Trophoblast cell (in vitro differentiated cells and primary cell): ENCODE data around the gene SPACA4.
A peak's percentile ranks its signal among the peaks of the same experiment; 100 is the strongest.

Experiments
- DNase-seq, 2 donors: peaks; one replicate each; pipeline ENCODE4 v3.0.0-alpha.2; 2016
- H2AFZ ChIP-seq: 2 replicates; pipeline ENCODE4 v1.6.1; 2013; ENCODE audit warnings: low read length, moderate library complexity, mild to moderate bottlenecking; ENCODE audit not compliant: insufficient read depth, poor library complexity
- H2AK5ac ChIP-seq: 2 replicates; pipeline ENCODE4 v1.6.1; 2013; ENCODE audit warnings: mild to moderate bottlenecking, low read length
- H2BK120ac ChIP-seq: 2 replicates; pipeline ENCODE4 v1.6.1; 2013; ENCODE audit warnings: low read length, mild to moderate bottlenecking, moderate library complexity; ENCODE audit not compliant: insufficient read depth, poor library complexity
- H2BK12ac ChIP-seq: 2 replicates; pipeline ENCODE4 v1.6.1; 2013; ENCODE audit warnings: mild to moderate bottlenecking, low read length, moderate library complexity
- H2BK5ac ChIP-seq: 2 replicates; pipeline ENCODE4 v1.6.1; 2013; ENCODE audit warnings: low read length, low read depth, moderate library complexity, mild to moderate bottlenecking; ENCODE audit not compliant: poor library complexity
- H3K14ac ChIP-seq: 2 replicates; pipeline ENCODE4 v1.6.1; 2013; ENCODE audit warnings: mild to moderate bottlenecking, low read length
- H3K18ac ChIP-seq: 2 replicates; pipeline ENCODE4 v1.6.1; 2013; ENCODE audit warnings: mild to moderate bottlenecking, low read length
- H3K23ac ChIP-seq: 2 replicates; pipeline ENCODE4 v1.6.1; 2013; ENCODE audit warnings: low read length
- H3K27ac ChIP-seq: 2 replicates; pipeline ENCODE4 v1.5.1; 2013; ENCODE audit warnings: low read depth, mild to moderate bottlenecking, inconsistent platforms, low read length, moderate library complexity
- H3K27me3 ChIP-seq: 2 replicates; pipeline ENCODE4 v1.6.1; 2013; ENCODE audit warnings: inconsistent platforms, mild to moderate bottlenecking, low read length, moderate library complexity; ENCODE audit not compliant: insufficient read depth
- H3K36me3 ChIP-seq, 2 experiments: 1 replicate in 1 of 2; 2 replicates in 1 of 2; pipeline ENCODE4 v1.6.1; 2013; ENCODE audit warnings: low read length in 2 of 2, mild to moderate bottlenecking in 2 of 2, moderate library complexity in 1 of 2; ENCODE audit not compliant: insufficient read depth in 2 of 2, control insufficient read depth in 1 of 2
- H3K4ac ChIP-seq: 2 replicates; pipeline ENCODE4 v1.6.1; 2013; ENCODE audit warnings: low read depth, mild to moderate bottlenecking, low read length, moderate library complexity
- H3K4me1 ChIP-seq, 2 experiments: 1 replicate in 1 of 2; 2 replicates in 1 of 2; pipeline ENCODE4 v1.6.1; 2013; ENCODE audit warnings: low read length in 2 of 2, mild to moderate bottlenecking in 2 of 2, moderate library complexity in 1 of 2; ENCODE audit not compliant: insufficient read depth in 2 of 2, control insufficient read depth in 1 of 2
- H3K4me2 ChIP-seq: 2 replicates; pipeline ENCODE4 v1.6.1; 2013; ENCODE audit warnings: inconsistent platforms, mild to moderate bottlenecking, low read length, moderate library complexity
- H3K4me3 ChIP-seq: 2 replicates; pipeline ENCODE4 v1.5.1; 2013; ENCODE audit warnings: mild to moderate bottlenecking, low read depth, low read length, inconsistent platforms
- H3K79me1 ChIP-seq: one replicate; pipeline ENCODE4 v1.6.1; 2013; ENCODE audit warnings: low read length
- H3K79me2 ChIP-seq: 2 replicates; pipeline ENCODE4 v1.6.1; 2013; ENCODE audit warnings: low read length, mild to moderate bottlenecking; ENCODE audit not compliant: control insufficient read depth, insufficient read depth, poor library complexity
- H3K9ac ChIP-seq: 2 replicates; pipeline ENCODE4 v1.6.1; 2013; ENCODE audit warnings: mild to moderate bottlenecking, low read length
- H3K9me3 ChIP-seq: 2 replicates; pipeline ENCODE4 v1.6.1; 2013; ENCODE audit warnings: low read depth, mild to moderate bottlenecking, control low read depth, inconsistent platforms, low read length; ENCODE audit not compliant: insufficient read depth
- H4K12ac ChIP-seq: 2 replicates; pipeline ENCODE4 v1.6.1; 2013; ENCODE audit warnings: low read depth, mild to moderate bottlenecking, low read length, moderate library complexity
- H4K8ac ChIP-seq: 2 replicates; pipeline ENCODE4 v1.6.1; 2013; ENCODE audit warnings: low read depth, mild to moderate bottlenecking, low read length, moderate library complexity
- H4K91ac ChIP-seq: one replicate; pipeline ENCODE4 v1.6.1; 2013; ENCODE audit warnings: low read depth, mild to moderate bottlenecking, low read length, moderate library complexity
- WGBS: extraction: QIAGEN DNeasy Blood & Tissue Kit; methylation state at CpG from one replicate; pipeline ENCODE4 v1.1.7; 2013; ENCODE audit warnings: missing lambda C conversion rate; ENCODE audit not compliant: insufficient read length, insufficient coverage; ENCODE audit errors: extremely low coverage; 5-methylcytosine and 5-hydroxymethylcytosine counted together

The SPACA4 gene

DNA sequence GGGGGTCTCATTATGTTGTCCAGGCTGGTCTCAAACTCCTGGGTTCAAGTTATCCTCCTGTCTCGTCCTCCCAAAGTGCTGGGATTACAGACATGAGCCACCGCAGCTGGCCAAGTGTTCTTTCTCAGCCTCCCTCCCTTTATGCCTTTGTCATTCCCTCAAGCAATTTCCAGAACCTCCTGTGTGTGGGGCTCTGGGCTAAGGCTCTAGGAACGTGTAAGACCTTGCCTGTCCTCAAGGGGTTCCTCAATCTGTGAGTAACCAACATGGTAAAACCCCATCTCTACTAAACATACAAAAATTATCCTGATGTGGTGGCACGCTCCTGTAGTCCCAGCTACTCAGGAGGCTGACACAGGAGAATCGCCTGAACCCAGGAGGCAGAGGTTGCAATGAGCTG lies 15.5 kb upstream of the SPACA4 start:
- no peak overlapping the region for H3K18ac ChIP-seq
- no peak overlapping the region for H4K91ac ChIP-seq
- H3K79me2 ChIP-seq: no peaks in the 10 kb centered on the region
- no peak overlapping the region for H2BK120ac ChIP-seq
- no peak overlapping the region for H2BK12ac ChIP-seq
- H2AK5ac ChIP-seq: no peak overlapping the region
- H3K27ac ChIP-seq: no peak overlapping the region
- DNase-seq: peak in 1 of 2 donors; percentile 19
- H3K79me1 ChIP-seq: peaks cover 3% of the 10 kb centered on the region
- no peaks in the 10 kb centered on the region for H3K9me3 ChIP-seq
- H4K8ac ChIP-seq: no peak overlapping the region
- no peak overlapping the region for H3K4me2 ChIP-seq
- no peak overlapping the region for H3K23ac ChIP-seq
- no peaks in the 10 kb centered on the region for H3K36me3 ChIP-seq
- H3K14ac ChIP-seq: no peak overlapping the region
- H3K4me3 ChIP-seq: no peak overlapping the region
- no peak overlapping the region for H4K12ac ChIP-seq
- peaks cover 0 to 5% of the 10 kb centered on the region in 2 experiments for H3K4me1 ChIP-seq
- H2AFZ ChIP-seq: no peak overlapping the region
- H3K27me3 ChIP-seq: no peaks in the 10 kb centered on the region
- H3K4ac ChIP-seq: no peak overlapping the region
- no peak overlapping the region for H3K9ac ChIP-seq
- no peak overlapping the region for H2BK5ac ChIP-seq
- WGBS: no CpG with 5 or more reads among the region's 5 CpGs

DNA sequence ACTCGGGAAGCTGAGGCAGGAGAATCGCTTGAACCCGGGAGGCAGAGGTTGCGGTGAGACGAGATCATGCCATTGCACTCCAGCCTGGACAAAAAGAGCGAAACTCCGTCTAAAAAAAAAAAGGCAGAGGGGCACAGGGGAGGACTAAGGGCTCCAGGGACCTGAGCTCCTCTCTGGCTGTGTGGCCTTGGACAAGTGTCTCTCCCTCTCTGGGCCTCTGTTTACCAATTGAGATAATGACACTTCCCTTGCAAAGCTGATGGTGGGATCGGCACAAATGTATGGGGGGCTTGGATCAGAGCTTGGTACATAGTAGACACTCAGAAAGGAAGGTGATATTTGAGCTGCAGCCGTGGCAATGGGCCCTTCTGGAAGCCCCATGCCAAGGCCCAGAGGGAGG lies 11.4 kb upstream of the SPACA4 start:
- H2AFZ ChIP-seq: no peak overlapping the region

DNA sequence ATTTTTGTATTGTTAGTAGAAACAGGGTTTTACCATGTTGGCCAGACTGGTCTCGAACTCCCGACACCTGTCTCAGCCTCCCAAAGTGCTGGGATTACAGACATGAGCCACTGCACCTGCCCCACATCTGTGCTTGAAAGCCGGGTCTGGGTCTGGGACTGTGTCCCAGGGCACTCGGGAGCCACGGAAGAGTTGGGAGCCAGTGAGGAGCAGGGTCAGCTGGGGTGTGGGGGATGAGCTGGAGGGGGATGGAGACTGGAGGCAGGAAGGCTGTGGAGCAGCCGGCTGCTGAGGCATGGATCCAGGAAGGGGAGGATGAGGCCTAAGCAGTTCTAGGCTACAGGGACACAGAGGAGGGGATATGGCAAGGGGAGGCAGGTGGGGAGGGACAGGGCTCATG lies 10.7 kb upstream of the SPACA4 start:
- Histone ChIP-seq H3K23ac (no peak overlapping the region), H2BK5ac (no peak overlapping the region), H2AFZ (no peak overlapping the region), H2BK120ac (no peak overlapping the region), H2AK5ac (no peak overlapping the region), H3K27me3 (no peaks in the 10 kb centered on the region), H3K9me3 (no peaks in the 10 kb centered on the region), H3K27ac (no peak overlapping the region), H2BK12ac (no peak overlapping the region), H3K14ac (no peak overlapping the region), H3K4me2 (no peak overlapping the region), H3K4me3 (no peak overlapping the region), H4K91ac (no peak overlapping the region), H3K79me2 (no peaks in the 10 kb centered on the region), H3K18ac (no peak overlapping the region), H4K12ac (no peak overlapping the region), H3K36me3 (no peaks in the 10 kb centered on the region), H4K8ac (no peak overlapping the region), H3K9ac (no peak overlapping the region), H3K79me1 (no peaks in the 10 kb centered on the region), H3K4me1 (no peaks in the 10 kb centered on the region), H3K4ac (no peak overlapping the region)
- no CpG with 5 or more reads among the region's 6 CpGs for WGBS
- DNase-seq: no peak

More for the DNA sequence above, 11.4 kb upstream of the SPACA4 start:
- H3K27me3 ChIP-seq: no peaks in the 10 kb centered on the region
- no CpG with 5 or more reads among the region's 9 CpGs for WGBS
- no peak overlapping the region for H3K23ac ChIP-seq
- no peak overlapping the region for H2BK12ac ChIP-seq
- no peaks in the 10 kb centered on the region for H3K79me1 ChIP-seq
- H3K36me3 ChIP-seq: no peaks in the 10 kb centered on the region
- H3K18ac ChIP-seq: no peak overlapping the region
- H2BK120ac ChIP-seq: no peak overlapping the region
- no peak overlapping the region for H4K91ac ChIP-seq
- H3K4me3 ChIP-seq: no peak overlapping the region
- H3K9ac ChIP-seq: no peak overlapping the region
- DNase-seq: no peak
- H3K27ac ChIP-seq: no peak overlapping the region
- no peak overlapping the region for H3K14ac ChIP-seq
- H3K79me2 ChIP-seq: no peaks in the 10 kb centered on the region
- H3K4me1 ChIP-seq: no peaks in the 10 kb centered on the region
- H3K4me2 ChIP-seq: no peak overlapping the region
- no peak overlapping the region for H2AK5ac ChIP-seq
- H3K4ac ChIP-seq: no peak overlapping the region
- no peak overlapping the region for H2BK5ac ChIP-seq
- H4K8ac ChIP-seq: no peak overlapping the region
- H4K12ac ChIP-seq: no peak overlapping the region
- no peaks in the 10 kb centered on the region for H3K9me3 ChIP-seq

DNA sequence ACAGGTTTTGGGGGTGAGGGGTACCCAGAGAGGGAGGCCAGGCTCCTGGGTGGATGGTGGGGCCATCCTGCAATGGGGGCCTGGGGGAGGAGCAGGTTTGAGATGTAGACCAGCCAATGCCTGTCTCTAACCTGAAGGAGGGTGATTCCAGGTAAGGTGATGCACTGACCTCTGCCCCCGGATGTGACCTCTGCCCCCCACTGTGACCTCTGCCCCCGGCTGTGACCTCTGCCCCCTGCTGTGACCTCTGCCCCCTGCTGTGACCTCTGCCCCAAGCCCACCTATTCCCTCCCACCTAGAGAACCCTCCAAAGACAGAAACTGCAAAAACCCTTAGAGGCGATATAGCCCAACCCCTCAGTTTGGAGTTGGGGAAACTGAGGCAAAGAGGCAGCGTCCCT lies 10.3 kb upstream of the SPACA4 start:
- H4K8ac ChIP-seq: no peak overlapping the region
- H3K4me1 ChIP-seq: no peaks in the 10 kb centered on the region
- no peak overlapping the region for H3K4ac ChIP-seq
- no peak overlapping the region for H3K14ac ChIP-seq
- no CpG with 5 or more reads among the region's 4 CpGs for WGBS
- H2BK5ac ChIP-seq: no peak overlapping the region
- H2BK120ac ChIP-seq: no peak overlapping the region
- H3K27ac ChIP-seq: no peak overlapping the region
- H3K4me3 ChIP-seq: peak overlapping the region; percentile 1
- no peaks in the 10 kb centered on the region for H3K9me3 ChIP-seq
- no peak overlapping the region for H2BK12ac ChIP-seq
- H3K79me2 ChIP-seq: no peaks in the 10 kb centered on the region
- no peaks in the 10 kb centered on the region for H3K36me3 ChIP-seq
- no peak for DNase-seq
- no peak overlapping the region for H3K18ac ChIP-seq
- no peak overlapping the region for H3K9ac ChIP-seq
- H3K27me3 ChIP-seq: no peaks in the 10 kb centered on the region
- no peak overlapping the region for H4K91ac ChIP-seq
- H4K12ac ChIP-seq: no peak overlapping the region
- no peaks in the 10 kb centered on the region for H3K79me1 ChIP-seq
- no peak overlapping the region for H2AFZ ChIP-seq
- H3K23ac ChIP-seq: no peak overlapping the region
- H2AK5ac ChIP-seq: no peak overlapping the region
- H3K4me2 ChIP-seq: no peak overlapping the region
